ENCODE results near the gene CACNG5. TPM values are rescaled to one million over a fixed set of nuclear protein-coding genes. Genes with fewer than 3 reads are reported as not detected.

Gene CACNG5
- total RNA-seq, 1 donor from 2014 or later: not detected

GRCh38 chr17:66817750-66818149 is 17.2 kb upstream of the CACNG5 start:
- Mint-ChIP-seq H3K4me3 (ENCODE audit: low read depth) (no peak overlapping the region), H3K27me3 (peaks cover 5% of the 10 kb centered on the region), H3K27ac (no peak overlapping the region), H3K9me3 (ENCODE audit: low read depth) (peaks cover 9% of the 10 kb centered on the region), H3K36me3 (ENCODE audit: insufficient read depth) (no peaks in the 10 kb centered on the region), H3K4me1 (ENCODE audit: low read depth) (no peaks in the 10 kb centered on the region)
- no peak for TF ChIP-seq CTCF (IDR thresholded peaks at IDR 0.05; ENCODE audit: unreplicated experiment)
- DNase-seq (ENCODE audit: low spot score, unreplicated experiment): no peak

GRCh38 chr17:66819466-66819865 is 15.5 kb upstream of the CACNG5 start:
- Mint-ChIP-seq H3K27me3 (no peaks in the 10 kb centered on the region), H3K27ac (no peak overlapping the region), H3K4me3 (ENCODE audit: low read depth) (no peak overlapping the region), H3K9me3 (ENCODE audit: low read depth) (peaks cover 9% of the 10 kb centered on the region), H3K4me1 (ENCODE audit: low read depth) (no peaks in the 10 kb centered on the region), H3K36me3 (ENCODE audit: insufficient read depth) (no peaks in the 10 kb centered on the region)
- DNase-seq (ENCODE audit: low spot score, unreplicated experiment): no peak
- TF ChIP-seq CTCF (IDR thresholded peaks at IDR 0.05; ENCODE audit: unreplicated experiment): no peak

GRCh38 chr17:66822009-66822408 is 12.9 kb upstream of the CACNG5 start:
- H3K9me3 Mint-ChIP-seq (ENCODE audit: low read depth): peaks cover 9% of the 10 kb centered on the region
- H3K36me3 Mint-ChIP-seq (ENCODE audit: insufficient read depth): no peaks in the 10 kb centered on the region
- H3K4me3 Mint-ChIP-seq (ENCODE audit: low read depth): no peak overlapping the region

GRCh38 chr17:66826856-66827255 is 8.1 kb upstream of the CACNG5 start:
- H3K4me3 Mint-ChIP-seq (ENCODE audit: low read depth): no peak overlapping the region
- H3K36me3 Mint-ChIP-seq (ENCODE audit: insufficient read depth): no peaks in the 10 kb centered on the region
- no peak overlapping the region for H3K27ac Mint-ChIP-seq
- no peak for TF ChIP-seq CTCF (IDR thresholded peaks at IDR 0.05; ENCODE audit: unreplicated experiment)
- H3K4me1 Mint-ChIP-seq (ENCODE audit: low read depth): peaks cover 3% of the 10 kb centered on the region
- H3K9me3 Mint-ChIP-seq (ENCODE audit: low read depth): no peaks in the 10 kb centered on the region
- DNase-seq (ENCODE audit: low spot score, unreplicated experiment): no peak
- H3K27me3 Mint-ChIP-seq: peaks cover 22% of the 10 kb centered on the region

More at GRCh38 chr17:66822009-66822408, 12.9 kb upstream of the CACNG5 start:
- Mint-ChIP-seq H3K27me3 (peaks cover 3% of the 10 kb centered on the region), H3K4me1 (ENCODE audit: low read depth) (no peaks in the 10 kb centered on the region), H3K27ac (no peak overlapping the region)
- DNase-seq (ENCODE audit: low spot score, unreplicated experiment): no peak
- TF ChIP-seq CTCF (IDR thresholded peaks at IDR 0.05; ENCODE audit: unreplicated experiment): no peak

GRCh38 chr17:66829386-66829864 is 5.5 kb upstream of the CACNG5 start:
- Mint-ChIP-seq H3K4me3 (ENCODE audit: low read depth) (no peak overlapping the region), H3K27me3 (peaks cover 44% of the 10 kb centered on the region), H3K36me3 (ENCODE audit: insufficient read depth) (no peaks in the 10 kb centered on the region), H3K27ac (no peak overlapping the region), H3K9me3 (ENCODE audit: low read depth) (no peaks in the 10 kb centered on the region), H3K4me1 (ENCODE audit: low read depth) (peaks cover 3% of the 10 kb centered on the region)
- DNase-seq (ENCODE audit: low spot score, unreplicated experiment): peak; percentile 44
- TF ChIP-seq CTCF (IDR thresholded peaks at IDR 0.05; ENCODE audit: unreplicated experiment): no peak

All from progenitor cell of endocrine pancreas (in vitro differentiated cells).